Stimulated activated naive CD8-positive, alpha-beta T cell treated with anti-CD3 and anti-CD28 coated beads, Interleukin-15, amount 100 ng/mL, for 72 hours (primary cell): ENCODE data around the gene C1orf146.

Experiments used
- ATAC-seq: fragments of 150-1000 bp; cut with Tn5 transposase; 2 replicates; pipeline ENCODE4 v1.10.0; 2021; ENCODE audit warnings: mild to moderate bottlenecking, moderate library complexity
- DNase-seq, 2 donors: peaks; one replicate each; pipeline ENCODE4 v3.0.0; 2021 to 2022
- H3K27ac Mint-ChIP-seq, 2 donors: one replicate each; pipeline ENCODE4 v1.8.0; 2022; ENCODE audit warnings: mild to moderate bottlenecking in 2 of 2, mixed read lengths in 2 of 2, moderate library complexity in 2 of 2
- H3K27me3 Mint-ChIP-seq: one replicate; pipeline ENCODE4 v1.8.0; 2022; ENCODE audit warnings: mixed read lengths
- H3K4me1 Mint-ChIP-seq: one replicate; pipeline ENCODE4 v1.8.0; 2022; ENCODE audit warnings: mild to moderate bottlenecking, mixed read lengths
- H3K4me3 Mint-ChIP-seq, 2 donors: one replicate each; pipeline ENCODE4 v1.8.0; 2022; ENCODE audit warnings: mild to moderate bottlenecking in 2 of 2, mixed read lengths in 2 of 2, moderate library complexity in 1 of 2
- H3K9me3 Mint-ChIP-seq, 2 donors: one replicate each; pipeline ENCODE4 v1.8.0; 2022; ENCODE audit warnings: mixed read lengths in 2 of 2

Gene C1orf146

GRCh38 chr1:92217721-92218120 is at the start of gene C1orf146:
C1orf146 (plus strand) TSS chr1:92217915; CDS start chr1:92231421, 13,506 bp downstream.
- Mint-ChIP-seq H3K27me3 (no peaks in the 10 kb centered on the region), H3K27ac (no peak within 1 kb of the TSS), H3K4me1 (no peaks in the 10 kb centered on the region), H3K4me3 (no peak within 1 kb of the TSS), H3K9me3 (no peaks in the 10 kb centered on the region)
- DNase-seq (no peak), ATAC-seq (no peak)

GRCh38 chr1:92168657-92169056 is 49.1 kb upstream of the C1orf146 start:
- Mint-ChIP-seq H3K27me3 (no peaks in the 10 kb centered on the region), H3K4me1 (no peaks in the 10 kb centered on the region), H3K27ac (no peak overlapping the region), H3K4me3 (no peak overlapping the region), H3K9me3 (no peaks in the 10 kb centered on the region)
- no peak for ATAC-seq
- no peak for DNase-seq

- Mint-ChIP-seq H3K4me3 (no peak overlapping the region), H3K27me3 (no peaks in the 10 kb centered on the region), H3K4me1 (no peaks in the 10 kb centered on the region), H3K9me3 (no peaks in the 10 kb centered on the region), H3K27ac (no peak overlapping the region)
- no peak for DNase-seq
- no peak for ATAC-seq
These were observed 48.3 kb upstream of the C1orf146 start for GRCh38 chr1:92169214-92170005.

GRCh38 chr1:92184632-92185031 is 33.1 kb upstream of the C1orf146 start:
- Mint-ChIP-seq H3K27ac (no peak overlapping the region), H3K4me1 (no peaks in the 10 kb centered on the region), H3K9me3 (peaks cover 0 to 6% of the 10 kb centered on the region in 2 donors), H3K27me3 (no peaks in the 10 kb centered on the region), H3K4me3 (no peak overlapping the region)
- ATAC-seq (no peak), DNase-seq (no peak)

- Mint-ChIP-seq H3K4me1 (no peaks in the 10 kb centered on the region), H3K4me3 (no peak overlapping the region), H3K27ac (no peak overlapping the region), H3K27me3 (no peaks in the 10 kb centered on the region), H3K9me3 (peaks cover 0 to 6% of the 10 kb centered on the region in 2 donors)
- DNase-seq (no peak), ATAC-seq (no peak)
These were observed 31.6 kb upstream of the C1orf146 start for GRCh38 chr1:92186081-92186480.

GRCh38 chr1:92188436-92189255 is 29.1 kb upstream of the C1orf146 start:
- H3K27me3 Mint-ChIP-seq = peaks cover 12% of the 10 kb centered on the region
- H3K4me1 Mint-ChIP-seq = no peaks in the 10 kb centered on the region
- no peak overlapping the region for H3K4me3 Mint-ChIP-seq
- H3K9me3 Mint-ChIP-seq = peaks cover 0 to 6% of the 10 kb centered on the region in 2 donors
- H3K27ac Mint-ChIP-seq = no peak overlapping the region
- DNase-seq (no peak), ATAC-seq (no peak)

GRCh38 chr1:92191726-92192125 is 26.0 kb upstream of the C1orf146 start:
- Mint-ChIP-seq H3K9me3 (peaks cover 0 to 6% of the 10 kb centered on the region in 2 donors), H3K4me1 (no peaks in the 10 kb centered on the region), H3K27ac (no peak overlapping the region), H3K27me3 (peaks cover 12% of the 10 kb centered on the region), H3K4me3 (no peak overlapping the region)
- ATAC-seq (no peak), DNase-seq (no peak)

GRCh38 chr1:92192246-92192645 is 25.5 kb upstream of the C1orf146 start:
- Mint-ChIP-seq H3K27me3 (peaks cover 12% of the 10 kb centered on the region), H3K4me3 (no peak overlapping the region), H3K4me1 (no peaks in the 10 kb centered on the region), H3K27ac (no peak overlapping the region), H3K9me3 (peaks cover 0 to 6% of the 10 kb centered on the region in 2 donors)
- DNase-seq (no peak), ATAC-seq (no peak)

- DNase-seq = no peak
- Mint-ChIP-seq H3K27me3 (peaks cover 12% of the 10 kb centered on the region), H3K27ac (no peak overlapping the region)
These were observed 23.2 kb upstream of the C1orf146 start for GRCh38 chr1:92194511-92194910.

GRCh38 chr1:92201973-92202372 is 15.7 kb upstream of the C1orf146 start:
- H3K4me1 Mint-ChIP-seq = peaks cover 15% of the 10 kb centered on the region
- DNase-seq (no peak), ATAC-seq (no peak)
- no peak overlapping the region for H3K4me3 Mint-ChIP-seq
- H3K27ac Mint-ChIP-seq = peak overlapping the region in 1 of 2 donors; percentile 70
- H3K27me3 Mint-ChIP-seq = no peaks in the 10 kb centered on the region
- peaks cover 8 to 10% of the 10 kb centered on the region in 2 donors for H3K9me3 Mint-ChIP-seq

More at GRCh38 chr1:92194511-92194910, 23.2 kb upstream of the C1orf146 start:
- Mint-ChIP-seq H3K9me3 (no peaks in the 10 kb centered on the region), H3K4me1 (no peaks in the 10 kb centered on the region), H3K4me3 (no peak overlapping the region)
- ATAC-seq = no peak

- peaks cover 8 to 10% of the 10 kb centered on the region in 2 donors for H3K9me3 Mint-ChIP-seq
- H3K27me3 Mint-ChIP-seq = no peaks in the 10 kb centered on the region
- ATAC-seq = no peak
- H3K27ac Mint-ChIP-seq = no peak overlapping the region
- peaks cover 15% of the 10 kb centered on the region for H3K4me1 Mint-ChIP-seq
- no peak for DNase-seq
- no peak overlapping the region for H3K4me3 Mint-ChIP-seq
These were observed 14.6 kb upstream of the C1orf146 start for GRCh38 chr1:92203105-92203504.

GRCh38 chr1:92210701-92211100 is 7.0 kb upstream of the C1orf146 start:
- H3K27me3 Mint-ChIP-seq = no peaks in the 10 kb centered on the region
- H3K4me1 Mint-ChIP-seq = peaks cover 8% of the 10 kb centered on the region
- H3K4me3 Mint-ChIP-seq = no peak overlapping the region
- DNase-seq (no peak), ATAC-seq (no peak)
- H3K9me3 Mint-ChIP-seq = no peaks in the 10 kb centered on the region
- no peak overlapping the region for H3K27ac Mint-ChIP-seq

- H3K9me3 Mint-ChIP-seq = no peaks in the 10 kb centered on the region
- no peak overlapping the region for H3K27ac Mint-ChIP-seq
- no peak overlapping the region for H3K4me3 Mint-ChIP-seq
- H3K27me3 Mint-ChIP-seq = no peaks in the 10 kb centered on the region
- peaks cover 8% of the 10 kb centered on the region for H3K4me1 Mint-ChIP-seq
- DNase-seq = no peak
- ATAC-seq = no peak
These were observed 6.5 kb upstream of the C1orf146 start for GRCh38 chr1:92211166-92211565.

- ATAC-seq (no peak), DNase-seq (no peak)
- H3K9me3 Mint-ChIP-seq = no peaks in the 10 kb centered on the region
- H3K4me3 Mint-ChIP-seq = no peak overlapping the region
- no peaks in the 10 kb centered on the region for H3K4me1 Mint-ChIP-seq
- no peaks in the 10 kb centered on the region for H3K27me3 Mint-ChIP-seq
- H3K27ac Mint-ChIP-seq = no peak overlapping the region
These were observed 844 bp downstream of the C1orf146 start for GRCh38 chr1:92218559-92218958.

- H3K4me3 Mint-ChIP-seq = no peak overlapping the region
- no peak for ATAC-seq
These were observed 1.3 kb downstream of the C1orf146 start for GRCh38 chr1:92219028-92219427.

GRCh38 chr1:92228401-92228800 is 10.7 kb downstream of the C1orf146 start:
- Mint-ChIP-seq H3K4me1 (no peaks in the 10 kb centered on the region), H3K27ac (no peak overlapping the region), H3K27me3 (no peaks in the 10 kb centered on the region), H3K9me3 (no peaks in the 10 kb centered on the region), H3K4me3 (no peak overlapping the region)
- DNase-seq (no peak), ATAC-seq (no peak)

More at GRCh38 chr1:92219028-92219427, 1.3 kb downstream of the C1orf146 start:
- H3K4me1 Mint-ChIP-seq = no peaks in the 10 kb centered on the region
- H3K9me3 Mint-ChIP-seq = no peaks in the 10 kb centered on the region
- DNase-seq = no peak
- no peaks in the 10 kb centered on the region for H3K27me3 Mint-ChIP-seq
- H3K27ac Mint-ChIP-seq = no peak overlapping the region
